Parathyroid adenoma (tissue), 2 donors: Measurements from ENCODE around the gene RTP2.

Experiments
- H2AFZ ChIP-seq: fragments of 300-600 bp; sonication (generic); one replicate; pipeline ENCODE4 v1.7.0; 2017; ENCODE audit warnings: antibody characterized with exemption, mild to moderate bottlenecking
- H3K27ac ChIP-seq: fragments of 300-600 bp; sonication (generic); one replicate; pipeline ENCODE4 v1.7.0; 2017
- H3K27me3 ChIP-seq: fragments of 300-600 bp; sonication (generic); one replicate; pipeline ENCODE4 v1.7.0; 2017; ENCODE audit warnings: low read length; ENCODE audit not compliant: control insufficient read depth, insufficient read depth
- H3K36me3 ChIP-seq: fragments of 300-600 bp; sonication (generic); one replicate; pipeline ENCODE4 v1.7.0; 2017; ENCODE audit warnings: low read length; ENCODE audit not compliant: control insufficient read depth, insufficient read depth
- H3K4me1 ChIP-seq: fragments of 300-600 bp; sonication (generic); one replicate; pipeline ENCODE4 v1.7.0; 2017; ENCODE audit warnings: control low read depth
- H3K4me2 ChIP-seq: fragments of 300-600 bp; sonication (generic); one replicate; pipeline ENCODE4 v1.7.0; 2017; ENCODE audit warnings: low read length
- H3K4me3 ChIP-seq: fragments of 300-600 bp; sonication (generic); one replicate; pipeline ENCODE4 v1.7.0; 2017; ENCODE audit warnings: low read depth, low read length
- H3K79me2 ChIP-seq: fragments of 300-600 bp; sonication (generic); one replicate; pipeline ENCODE4 v1.7.0; 2017; ENCODE audit warnings: control low read depth
- H3K9ac ChIP-seq: fragments of 300-600 bp; sonication (generic); one replicate; pipeline ENCODE4 v1.7.0; 2017; ENCODE audit warnings: mild to moderate bottlenecking
- H3K9me3 ChIP-seq: fragments of 300-600 bp; sonication (generic); one replicate; pipeline ENCODE4 v1.7.0; 2017; ENCODE audit warnings: low read length; ENCODE audit not compliant: control insufficient read depth
- TF ChIP-seq, protein P1 (sequence below): fragments of 300-600 bp; sonication (generic); IDR thresholded peaks from one replicate; pipeline ENCODE4 v1.7.0; 2017; ENCODE audit warnings: antibody characterized with exemption, mild to moderate bottlenecking
- donor health status: primary hyperparathyroidism.

The RTP2 gene

DNA sequence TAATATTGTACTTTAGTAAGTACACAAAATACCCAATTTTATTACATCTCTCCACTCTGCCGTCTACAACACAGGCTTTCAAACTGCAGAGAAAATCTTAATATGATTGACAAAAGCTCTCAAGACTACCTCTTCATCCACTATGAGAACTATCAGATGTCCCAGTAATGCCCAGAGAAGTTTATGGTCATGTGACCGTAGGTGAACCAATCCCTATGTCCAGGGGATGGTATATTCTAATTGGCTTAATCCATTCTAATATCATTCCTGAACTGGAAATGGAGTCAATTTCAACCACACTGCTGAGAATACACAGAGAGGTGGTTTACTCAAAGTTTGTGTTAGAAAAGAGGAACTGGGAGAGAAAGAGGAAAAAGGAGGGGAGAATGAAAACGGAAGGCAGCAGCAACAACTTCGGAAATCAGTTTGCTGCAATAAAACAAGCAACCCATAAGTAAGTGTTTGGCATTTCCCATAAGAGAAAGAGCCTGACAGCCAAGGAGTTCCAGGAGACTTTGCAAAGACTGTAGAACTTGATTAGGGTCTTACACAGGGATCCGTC lies 39.4 kb downstream of the RTP2 start:
- Histone ChIP-seq H3K27me3 (no peaks in the 10 kb centered on the region), H3K27ac (no peak overlapping the region), H3K9ac (no peak overlapping the region), H3K4me2 (no peak overlapping the region), H2AFZ (no peak overlapping the region), H3K4me3 (no peak overlapping the region), H3K4me1 (no peaks in the 10 kb centered on the region), H3K9me3 (no peaks in the 10 kb centered on the region), H3K79me2 (no peaks in the 10 kb centered on the region), H3K36me3 (no peaks in the 10 kb centered on the region)
- TF ChIP-seq, protein P1, sequence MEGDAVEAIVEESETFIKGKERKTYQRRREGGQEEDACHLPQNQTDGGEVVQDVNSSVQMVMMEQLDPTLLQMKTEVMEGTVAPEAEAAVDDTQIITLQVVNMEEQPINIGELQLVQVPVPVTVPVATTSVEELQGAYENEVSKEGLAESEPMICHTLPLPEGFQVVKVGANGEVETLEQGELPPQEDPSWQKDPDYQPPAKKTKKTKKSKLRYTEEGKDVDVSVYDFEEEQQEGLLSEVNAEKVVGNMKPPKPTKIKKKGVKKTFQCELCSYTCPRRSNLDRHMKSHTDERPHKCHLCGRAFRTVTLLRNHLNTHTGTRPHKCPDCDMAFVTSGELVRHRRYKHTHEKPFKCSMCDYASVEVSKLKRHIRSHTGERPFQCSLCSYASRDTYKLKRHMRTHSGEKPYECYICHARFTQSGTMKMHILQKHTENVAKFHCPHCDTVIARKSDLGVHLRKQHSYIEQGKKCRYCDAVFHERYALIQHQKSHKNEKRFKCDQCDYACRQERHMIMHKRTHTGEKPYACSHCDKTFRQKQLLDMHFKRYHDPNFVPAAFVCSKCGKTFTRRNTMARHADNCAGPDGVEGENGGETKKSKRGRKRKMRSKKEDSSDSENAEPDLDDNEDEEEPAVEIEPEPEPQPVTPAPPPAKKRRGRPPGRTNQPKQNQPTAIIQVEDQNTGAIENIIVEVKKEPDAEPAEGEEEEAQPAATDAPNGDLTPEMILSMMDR = no peak

DNA sequence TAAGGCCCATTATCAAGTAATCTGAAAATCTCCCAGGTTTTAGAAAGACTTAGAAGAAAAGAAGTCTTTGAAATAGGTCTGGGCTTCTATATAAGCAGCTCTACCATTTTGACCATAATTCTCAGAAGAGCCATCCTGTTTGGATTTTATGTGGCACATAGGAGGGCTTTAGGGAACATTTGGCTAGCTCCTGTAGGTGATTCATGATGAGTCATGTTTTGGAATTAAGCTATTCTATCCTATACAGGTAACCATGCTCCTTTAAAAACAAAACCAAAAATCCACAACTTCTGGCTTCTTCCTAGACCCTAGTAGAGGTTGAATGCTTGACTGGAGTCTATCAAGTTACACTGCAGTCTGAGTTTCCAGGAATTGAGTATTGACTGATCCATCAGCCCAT lies 41.1 kb downstream of the RTP2 start:
- H3K9me3 ChIP-seq = no peaks in the 10 kb centered on the region
- no peak overlapping the region for H3K9ac ChIP-seq
- no peaks in the 10 kb centered on the region for H3K79me2 ChIP-seq
- H3K4me1 ChIP-seq = no peaks in the 10 kb centered on the region
- TF ChIP-seq, protein P1 = no peak
- H3K27me3 ChIP-seq = no peaks in the 10 kb centered on the region
- no peak overlapping the region for H3K4me3 ChIP-seq
- H3K27ac ChIP-seq = no peak overlapping the region
- no peak overlapping the region for H2AFZ ChIP-seq
- no peak overlapping the region for H3K4me2 ChIP-seq
- no peaks in the 10 kb centered on the region for H3K36me3 ChIP-seq

DNA sequence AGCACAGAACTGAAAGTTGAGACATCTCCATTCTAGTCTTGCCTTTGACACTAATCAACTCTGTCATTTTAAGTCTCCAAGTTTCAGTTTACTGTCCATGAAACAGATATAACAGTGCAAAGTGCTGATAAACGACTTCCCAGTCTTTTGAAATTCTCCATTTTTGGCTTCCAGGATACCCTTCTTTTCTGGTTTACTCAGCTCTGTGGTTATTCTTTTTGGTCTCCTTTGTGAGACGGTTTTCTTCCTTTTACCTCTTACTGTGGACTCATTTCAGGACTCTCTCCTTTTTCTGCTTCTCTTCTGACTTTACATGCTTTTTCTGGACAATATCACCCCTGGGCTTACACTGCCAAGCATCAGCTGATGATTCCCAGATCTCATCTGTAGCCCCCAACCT lies 51.1 kb downstream of the RTP2 start:
- H3K9ac ChIP-seq = no peak overlapping the region
- H3K9me3 ChIP-seq = no peaks in the 10 kb centered on the region
- H3K4me2 ChIP-seq = no peak overlapping the region
- TF ChIP-seq, protein P1 = no peak
- H3K27ac ChIP-seq = no peak overlapping the region
- H3K27me3 ChIP-seq = no peaks in the 10 kb centered on the region
- H3K4me1 ChIP-seq = no peaks in the 10 kb centered on the region
- H3K36me3 ChIP-seq = no peaks in the 10 kb centered on the region
- no peaks in the 10 kb centered on the region for H3K79me2 ChIP-seq
- no peak overlapping the region for H2AFZ ChIP-seq
- H3K4me3 ChIP-seq = no peak overlapping the region
